ENCODE measurements around the gene ANGEL1.

The ANGEL1 gene

DNA sequence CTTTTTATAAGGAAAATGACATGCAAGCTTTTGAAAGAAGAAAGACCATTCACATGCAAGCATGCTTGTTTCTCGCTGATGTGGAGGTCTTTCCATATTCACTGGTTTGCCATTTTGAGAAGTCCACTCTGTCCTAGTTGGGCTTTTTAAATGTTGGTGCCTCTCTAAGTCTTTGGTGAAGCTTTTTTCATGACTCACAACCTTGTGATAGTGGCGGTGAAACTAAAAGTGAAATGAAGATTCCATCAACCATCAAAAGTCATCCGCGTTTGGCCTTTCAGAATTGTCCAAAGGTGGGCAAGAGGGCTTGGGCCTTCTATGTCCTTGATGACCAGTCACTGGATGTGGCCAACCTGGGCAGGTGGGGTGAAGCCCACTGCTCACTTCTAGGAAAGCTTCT is 17.9 kb upstream of the ANGEL1 start:
- Histone ChIP-seq H3K27me3 (ENCODE audit: low read depth) (peaks cover 8% of the 10 kb centered on the region), H3K4me3 (no peak overlapping the region), H3K36me3 (replicated peaks) (no peaks in the 10 kb centered on the region), H3K9me3 (no peaks in the 10 kb centered on the region; the same call in 1 of the 2 replicates), H3K4me1 (no peaks in the 10 kb centered on the region)
- in situ Hi-C loops (cut with MboI; ENCODE audit: low sequenced_read_pairs) = no loop called here
- DNase-seq (ENCODE audit: low spot score in 2 of 2) = no peak

DNA sequence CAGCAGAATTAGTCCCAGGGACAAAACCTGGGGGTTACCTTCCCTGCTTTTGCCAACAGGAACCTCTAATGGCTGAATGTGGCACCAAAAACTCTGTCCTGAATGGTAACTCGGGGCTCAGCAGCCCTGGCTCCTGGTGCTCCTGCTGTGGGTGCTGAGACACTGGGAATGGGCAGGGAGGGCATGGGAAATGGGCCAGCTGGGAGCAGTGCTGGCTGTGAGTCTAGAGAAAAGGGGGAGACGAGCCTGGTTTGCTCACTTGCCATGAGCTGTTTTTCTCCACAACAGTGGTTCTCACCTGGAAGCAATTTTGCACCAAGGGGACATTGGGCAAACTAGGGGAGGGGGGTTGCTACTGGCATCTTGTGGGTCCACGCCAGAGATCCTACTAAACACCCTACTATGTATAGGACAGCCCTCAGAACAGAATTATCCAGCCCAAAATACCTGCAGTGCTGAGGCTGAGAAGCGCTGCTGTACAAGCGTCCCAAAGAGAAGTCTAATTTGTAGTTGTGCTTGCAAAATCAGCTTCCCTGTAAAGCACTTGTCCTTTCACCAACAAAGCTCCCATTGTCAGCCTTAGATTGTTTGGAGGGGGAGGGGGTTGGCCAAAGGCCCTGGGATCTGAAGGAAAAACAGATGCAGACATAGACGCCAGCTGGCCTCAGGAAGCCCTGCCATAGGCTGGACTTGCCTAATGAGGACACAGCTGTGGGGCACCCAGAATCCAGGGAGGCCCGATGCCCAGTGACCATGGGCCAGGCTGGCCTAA is 17.2 kb upstream of the ANGEL1 start:
- no peaks in the 10 kb centered on the region; the same call in 1 of the 2 replicates for H3K9me3 ChIP-seq
- in situ Hi-C loops (cut with MboI; ENCODE audit: low sequenced_read_pairs) = no loop called here
- no peaks in the 10 kb centered on the region for H3K4me1 ChIP-seq
- no peaks in the 10 kb centered on the region for H3K36me3 ChIP-seq (replicated peaks)
- peak in 1 of 2 experiments; percentile 10 for DNase-seq (ENCODE audit: low spot score in 2 of 2)
- no peak overlapping the region for H3K4me3 ChIP-seq
- peaks cover 8% of the 10 kb centered on the region for H3K27me3 ChIP-seq (ENCODE audit: low read depth)

DNA sequence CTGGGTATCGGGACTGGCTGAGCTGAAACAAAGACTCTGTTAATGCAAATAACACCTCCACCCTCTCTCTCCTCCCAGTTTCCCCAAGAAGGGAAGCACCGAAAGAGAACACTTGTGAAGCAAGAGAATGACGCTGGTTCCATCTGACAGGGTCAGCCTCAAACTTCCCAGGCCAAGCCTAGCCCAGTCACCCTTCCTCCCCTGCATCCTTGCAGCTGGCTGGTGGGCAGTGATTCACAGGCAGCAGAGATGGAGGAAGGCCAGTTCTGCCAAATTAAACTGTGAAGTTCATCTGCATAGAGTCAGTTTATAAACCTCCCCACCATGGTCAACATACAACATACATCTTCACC is 16.3 kb upstream of the ANGEL1 start:
- Histone ChIP-seq H3K9me3 (no peaks in the 10 kb centered on the region; the same call in 1 of the 2 replicates), H3K36me3 (replicated peaks) (no peaks in the 10 kb centered on the region), H3K4me1 (no peaks in the 10 kb centered on the region), H3K27me3 (ENCODE audit: low read depth) (peaks cover 8% of the 10 kb centered on the region), H3K4me3 (no peak overlapping the region)
- in situ Hi-C loops (cut with MboI; ENCODE audit: low sequenced_read_pairs) = no loop called here
- no peak for DNase-seq (ENCODE audit: low spot score in 2 of 2)

DNA sequence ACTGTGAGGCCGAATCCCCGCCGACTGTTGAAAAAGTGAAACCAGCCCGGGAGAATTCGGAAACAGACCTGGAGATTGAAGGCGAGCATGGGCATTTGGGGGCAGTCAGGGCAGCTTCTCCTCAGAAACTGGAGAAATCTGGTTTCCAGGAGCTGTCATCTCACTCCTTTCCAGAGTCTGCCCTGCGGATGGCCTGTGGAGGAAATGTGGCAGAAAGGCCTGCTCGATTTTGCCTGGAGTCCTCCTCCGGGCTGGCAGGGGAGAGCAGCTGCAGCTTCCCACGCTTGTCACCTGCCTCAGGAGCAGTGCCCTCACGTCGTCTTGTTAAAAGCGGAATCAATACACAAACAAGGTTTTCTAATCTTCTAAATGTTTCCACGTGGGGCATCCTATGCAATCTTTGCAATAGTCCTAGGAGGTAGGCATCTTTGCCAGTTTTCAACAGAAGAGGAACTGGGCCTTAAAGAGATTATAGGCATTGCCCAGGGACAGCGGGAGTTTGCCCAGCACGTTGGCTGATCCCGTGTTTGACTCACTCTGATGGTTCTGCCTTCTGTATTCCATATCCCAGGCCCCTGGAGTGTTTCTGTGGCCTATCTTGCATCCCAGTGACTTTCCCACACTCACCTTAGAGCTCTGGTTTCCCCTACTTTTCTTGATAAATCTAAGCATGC is 15.8 kb upstream of the ANGEL1 start:
- Histone ChIP-seq H3K36me3 (replicated peaks) (no peaks in the 10 kb centered on the region), H3K9me3 (no peaks in the 10 kb centered on the region; the same call in 1 of the 2 replicates), H3K4me3 (no peak overlapping the region), H3K4me1 (no peaks in the 10 kb centered on the region), H3K27me3 (ENCODE audit: low read depth) (peaks cover 8% of the 10 kb centered on the region)
- no peak for DNase-seq (ENCODE audit: low spot score in 2 of 2)
- in situ Hi-C loops (cut with MboI; ENCODE audit: low sequenced_read_pairs) = no loop called here

DNA sequence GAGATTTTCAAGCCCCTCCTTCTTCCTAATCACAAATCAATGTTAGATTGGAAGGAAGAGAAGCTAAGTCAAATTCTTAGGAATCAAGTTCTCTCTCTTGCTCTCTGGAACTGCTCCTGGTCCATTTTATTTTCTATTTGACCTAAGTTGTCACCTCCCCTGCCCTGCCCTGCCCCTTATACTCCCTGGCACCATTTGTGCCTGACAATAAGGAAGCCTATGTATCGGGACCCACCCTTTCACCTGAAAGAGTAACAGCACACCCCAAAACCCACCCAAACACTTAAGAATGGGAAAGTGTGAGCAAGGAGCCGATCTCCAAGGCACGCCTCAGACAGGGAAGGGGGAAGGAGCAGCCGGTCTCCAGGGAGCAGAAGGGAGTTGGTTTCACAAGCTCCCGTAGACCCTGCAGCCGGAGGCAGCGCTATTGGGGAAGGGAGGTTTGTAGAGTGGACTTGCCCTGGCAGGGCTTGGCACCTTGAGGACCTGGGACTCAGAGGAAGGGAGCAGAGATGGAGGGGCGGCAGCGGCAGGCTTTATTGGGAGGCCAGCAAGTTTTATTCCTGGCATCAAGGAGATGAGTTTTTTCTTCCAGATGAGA is 15.1 kb upstream of the ANGEL1 start:
- no peak overlapping the region for H3K4me3 ChIP-seq
- H3K27me3 ChIP-seq (ENCODE audit: low read depth) = peaks cover 8% of the 10 kb centered on the region
- in situ Hi-C loops (cut with MboI; ENCODE audit: low sequenced_read_pairs) = no loop called here
- no peaks in the 10 kb centered on the region; the same call in 1 of the 2 replicates for H3K9me3 ChIP-seq
- H3K4me1 ChIP-seq = no peaks in the 10 kb centered on the region
- DNase-seq (ENCODE audit: low spot score in 2 of 2) = no peak
- H3K36me3 ChIP-seq (replicated peaks) = no peaks in the 10 kb centered on the region

DNA sequence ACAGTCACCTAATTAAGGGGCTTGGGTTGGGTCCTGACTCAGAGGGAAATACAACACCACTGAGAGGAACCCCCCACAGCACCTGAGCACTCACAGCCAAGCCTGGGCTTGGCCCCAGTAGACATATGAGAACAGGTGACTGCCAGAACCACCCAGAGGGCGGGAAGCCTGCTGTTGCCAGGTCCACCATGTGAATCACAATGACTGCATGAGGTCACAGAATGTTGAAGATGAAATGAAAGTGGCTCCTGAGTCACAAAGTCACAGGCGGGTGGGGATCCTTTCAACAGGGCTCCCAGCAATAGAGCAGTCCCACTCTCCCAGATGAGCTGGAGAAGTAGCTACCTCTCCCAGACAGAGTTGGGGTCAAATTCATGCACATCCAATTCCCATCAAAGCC is 13.4 kb upstream of the ANGEL1 start, which contains the start of gene LRRC74A:
Gene LRRC74A (plus strand): TSS at position 287 of the 400 bp plus-strand sequence. CDS start 290 bp downstream, outside the sequence.
- no peaks in the 10 kb centered on the region for H3K36me3 ChIP-seq (replicated peaks)
- H3K4me1 ChIP-seq = no peaks in the 10 kb centered on the region
- no peak for DNase-seq (ENCODE audit: low spot score in 2 of 2)
- no peaks in the 10 kb centered on the region; the same call in 1 of the 2 replicates for H3K9me3 ChIP-seq
- peaks cover 8% of the 10 kb centered on the region for H3K27me3 ChIP-seq (ENCODE audit: low read depth)
- H3K4me3 ChIP-seq = no peak within 1 kb of the TSS
- in situ Hi-C loops (cut with MboI; ENCODE audit: low sequenced_read_pairs) = no loop called here

DNA sequence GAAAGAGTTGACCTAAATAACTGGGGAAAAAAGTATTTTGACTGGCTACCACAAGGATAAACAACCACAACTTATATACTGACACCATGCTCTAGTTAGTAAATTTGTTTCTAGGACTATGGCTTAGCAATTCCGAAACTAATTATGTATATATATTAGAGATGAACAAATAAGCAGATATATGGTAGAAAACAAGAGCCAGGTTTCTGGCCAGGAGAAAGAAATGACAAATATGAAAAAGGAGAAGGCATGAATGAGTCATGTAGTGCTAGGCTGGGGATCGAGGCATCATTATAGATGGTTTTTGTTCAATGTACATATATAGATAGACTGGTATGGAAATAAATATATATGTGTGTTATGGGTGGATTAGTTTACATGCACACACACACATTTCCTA is 8.0 kb upstream of the ANGEL1 start:
- H3K36me3 ChIP-seq (replicated peaks) = no peaks in the 10 kb centered on the region
- in situ Hi-C loops (cut with MboI; ENCODE audit: low sequenced_read_pairs) = no loop called here
- no peak for DNase-seq (ENCODE audit: low spot score in 2 of 2)
- no peaks in the 10 kb centered on the region for H3K4me1 ChIP-seq
- H3K4me3 ChIP-seq = no peak overlapping the region
- H3K9me3 ChIP-seq = no peaks in the 10 kb centered on the region; the same call in 1 of the 2 replicates
- H3K27me3 ChIP-seq (ENCODE audit: low read depth) = 0 out of 2 replicates have a peak, but pooled peaks cover 3% of the 10 kb centered on the region

DNA sequence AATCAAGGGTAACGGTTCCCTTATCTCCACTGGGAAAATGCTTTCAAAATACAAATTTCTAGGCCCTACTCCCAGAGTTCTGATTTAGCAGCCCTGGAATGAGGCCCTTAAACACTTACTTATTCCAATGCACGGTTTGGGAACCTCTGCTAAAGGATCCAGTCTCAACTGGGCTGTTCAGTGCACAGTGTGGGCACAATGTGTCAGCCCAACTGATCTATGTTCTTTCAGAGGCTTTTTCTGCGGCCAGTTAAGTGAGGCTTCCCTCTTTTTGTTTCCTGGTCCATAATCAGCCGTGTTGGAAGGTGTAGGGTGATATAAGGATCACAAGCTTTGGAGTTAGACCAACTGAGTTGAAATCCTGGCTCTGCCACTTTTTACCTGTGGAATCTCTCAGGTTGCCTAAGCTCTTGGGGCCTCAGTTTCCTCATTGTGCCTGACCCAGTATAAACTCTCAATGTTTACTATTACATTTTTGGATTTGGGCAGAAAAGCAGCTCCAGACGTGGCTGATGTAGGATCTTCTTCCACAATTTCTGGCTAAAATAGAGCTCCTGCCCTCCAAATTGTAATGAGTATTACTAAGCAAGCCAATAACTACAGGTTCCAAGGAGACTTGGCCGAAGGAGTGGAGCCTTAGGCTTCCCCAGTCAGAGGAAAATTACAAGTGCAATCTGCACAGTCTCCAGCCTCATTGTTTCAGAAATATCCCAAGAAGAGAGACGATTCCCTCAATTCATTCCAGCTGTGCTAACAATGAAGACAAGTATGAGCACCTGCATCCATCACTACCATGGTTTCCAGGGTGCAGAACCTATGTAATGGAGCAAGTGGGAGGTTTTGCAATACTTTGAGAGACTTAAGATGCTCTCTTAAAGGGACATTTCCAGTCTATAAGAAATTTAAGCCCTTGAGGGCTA is 2.3 kb upstream of the ANGEL1 start:
- Histone ChIP-seq H3K4me1 (peaks cover 12% of the 10 kb centered on the region), H3K4me3 (no peak overlapping the region), H3K27me3 (ENCODE audit: low read depth) (no peaks in the 10 kb centered on the region), H3K36me3 (replicated peaks) (no peaks in the 10 kb centered on the region), H3K9me3 (no peaks in the 10 kb centered on the region)
- DNase-seq (ENCODE audit: low spot score in 2 of 2) = no peak
- in situ Hi-C loops (cut with MboI; ENCODE audit: low sequenced_read_pairs) = no loop called here

DNA sequence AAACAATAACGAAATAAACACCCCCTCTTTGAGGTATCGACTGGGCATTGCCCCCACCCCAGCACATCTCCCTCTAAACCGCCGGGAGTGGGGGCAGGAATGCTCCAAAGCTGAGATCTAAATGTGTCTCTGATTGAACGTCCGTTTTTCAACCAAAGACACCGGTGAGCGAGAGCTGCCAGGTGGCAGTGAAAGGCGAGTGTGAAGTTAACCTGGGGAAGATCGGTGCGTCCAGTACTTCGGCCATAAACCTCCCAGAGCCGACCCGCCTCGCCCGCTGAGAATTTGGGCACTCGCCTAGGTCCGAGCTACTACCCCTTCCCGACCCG is 625 bp downstream of the ANGEL1 start:
- H3K36me3 ChIP-seq (replicated peaks) = peaks cover 23% of the 10 kb centered on the region
- in situ Hi-C loops (cut with MboI; ENCODE audit: low sequenced_read_pairs) = no loop called here
- H3K4me1 ChIP-seq = peaks cover 12% of the 10 kb centered on the region
- no peaks in the 10 kb centered on the region for H3K9me3 ChIP-seq
- DNase-seq (ENCODE audit: low spot score in 2 of 2) = no peak
- H3K27me3 ChIP-seq (ENCODE audit: low read depth) = no peaks in the 10 kb centered on the region
- peak overlapping the region; percentile 64 for H3K4me3 ChIP-seq

DNA sequence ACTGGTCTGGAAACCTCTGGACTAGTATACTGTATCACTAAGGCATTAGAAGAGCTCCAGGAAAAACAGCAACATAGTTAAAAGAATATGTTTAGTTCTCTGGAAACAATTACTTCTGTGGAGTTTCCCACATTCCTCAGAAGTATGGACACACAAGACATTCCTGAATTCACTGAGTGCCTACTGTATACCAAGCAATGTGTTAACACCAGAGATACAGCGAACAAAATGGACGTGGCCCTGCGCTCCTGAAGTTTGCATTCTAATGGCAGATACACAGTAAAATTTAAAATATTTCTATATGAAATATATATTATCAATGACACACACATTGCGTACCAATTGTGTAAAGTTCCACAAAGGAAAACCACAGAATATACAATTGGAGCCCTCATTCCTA is 1.1 kb downstream of the ANGEL1 start:
- H3K4me3 ChIP-seq = peak overlapping the region; percentile 64
- in situ Hi-C loops (cut with MboI; ENCODE audit: low sequenced_read_pairs) = no loop called here
- H3K36me3 ChIP-seq (replicated peaks) = peaks cover 26% of the 10 kb centered on the region
- DNase-seq (ENCODE audit: low spot score in 2 of 2) = no peak
- H3K4me1 ChIP-seq = peaks cover 12% of the 10 kb centered on the region
- H3K9me3 ChIP-seq = no peaks in the 10 kb centered on the region
- H3K27me3 ChIP-seq (ENCODE audit: low read depth) = no peaks in the 10 kb centered on the region

DNA sequence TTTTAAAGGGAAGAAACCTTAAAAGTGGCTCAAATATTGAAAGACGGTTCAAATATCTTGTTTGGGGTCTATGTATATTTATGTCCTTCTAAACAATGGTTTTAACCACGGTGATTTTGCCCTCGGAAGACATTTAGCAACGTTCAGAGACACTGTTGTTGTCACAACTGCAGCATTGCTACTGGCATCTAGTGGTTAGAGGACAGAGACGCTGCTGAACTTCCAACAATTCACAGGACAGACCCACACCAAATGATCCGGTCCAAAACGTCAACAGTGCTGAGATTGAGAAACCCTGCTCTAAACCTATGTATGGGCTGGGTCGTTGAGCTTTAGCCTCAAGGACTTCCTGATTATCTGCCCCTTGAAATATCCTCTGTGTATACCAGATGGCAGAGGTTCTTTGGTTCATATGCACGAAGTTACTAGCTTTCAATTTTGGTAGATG is 1.7 kb downstream of the ANGEL1 start:
- no peaks in the 10 kb centered on the region for H3K27me3 ChIP-seq (ENCODE audit: low read depth)
- peak; percentile 19 to 35 for DNase-seq (ENCODE audit: low spot score in 2 of 2)
- H3K4me1 ChIP-seq = peaks cover 12% of the 10 kb centered on the region
- H3K36me3 ChIP-seq (replicated peaks) = peaks cover 31% of the 10 kb centered on the region
- peak overlapping the region; percentile 64 for H3K4me3 ChIP-seq
- in situ Hi-C loops (cut with MboI; ENCODE audit: low sequenced_read_pairs) = no loop called here
- H3K9me3 ChIP-seq = no peaks in the 10 kb centered on the region

DNA sequence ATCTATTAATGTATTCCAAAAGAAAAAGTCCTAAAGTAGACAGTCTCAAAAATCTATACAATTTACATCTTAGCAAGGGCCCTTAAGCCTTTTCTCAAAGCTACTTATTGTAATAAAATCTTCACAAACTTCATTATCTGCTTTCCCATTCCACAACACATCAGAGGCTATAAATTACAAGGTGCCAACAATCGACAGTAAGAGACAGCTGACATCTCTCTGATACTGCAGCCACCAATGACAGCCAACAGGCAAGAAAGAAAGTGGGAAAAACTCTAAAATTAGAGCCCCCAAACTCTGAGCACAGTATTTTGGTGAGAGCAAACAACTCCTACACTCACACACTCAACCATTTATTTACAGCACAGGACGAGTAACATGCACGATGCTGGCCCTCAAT is 2.2 kb downstream of the ANGEL1 start:
- H3K27me3 ChIP-seq (ENCODE audit: low read depth) = no peaks in the 10 kb centered on the region
- DNase-seq (ENCODE audit: low spot score in 2 of 2) = no peak
- peak overlapping the region; percentile 64 for H3K4me3 ChIP-seq
- no peaks in the 10 kb centered on the region for H3K9me3 ChIP-seq
- H3K36me3 ChIP-seq (replicated peaks) = peaks cover 31% of the 10 kb centered on the region
- in situ Hi-C loops (cut with MboI; ENCODE audit: low sequenced_read_pairs) = no loop called here
- H3K4me1 ChIP-seq = peaks cover 12% of the 10 kb centered on the region

DNA sequence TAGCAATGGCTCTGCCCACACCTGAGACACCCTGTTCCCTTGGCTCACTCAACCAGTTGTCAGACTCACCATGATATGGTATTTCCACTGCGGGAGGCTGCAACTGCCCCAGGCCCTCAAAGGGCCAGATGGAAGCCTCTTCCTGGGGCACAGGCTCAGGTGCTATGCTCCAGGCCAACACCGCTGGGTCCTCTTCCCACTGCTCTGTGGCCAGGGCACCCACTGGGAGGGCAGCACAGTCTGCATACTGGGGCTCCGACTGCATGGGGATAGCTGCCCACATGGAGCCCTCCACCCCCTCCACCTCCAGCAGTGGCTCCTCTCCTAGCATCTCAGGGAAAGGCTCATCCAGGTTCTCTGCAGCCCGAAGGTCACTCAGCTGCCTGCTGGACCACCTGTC is 3.7 kb downstream of the ANGEL1 start:
- peaks cover 43% of the 10 kb centered on the region for H3K36me3 ChIP-seq (replicated peaks)
- H3K4me3 ChIP-seq = no peak overlapping the region
- no peaks in the 10 kb centered on the region for H3K9me3 ChIP-seq
- in situ Hi-C loops (cut with MboI; ENCODE audit: low sequenced_read_pairs) = no loop called here
- peaks cover 12% of the 10 kb centered on the region for H3K4me1 ChIP-seq
- H3K27me3 ChIP-seq (ENCODE audit: low read depth) = no peaks in the 10 kb centered on the region
- no peak for DNase-seq (ENCODE audit: low spot score in 2 of 2)

Data from HAP-1 (cell line).